Measurements from ENCODE around the gene PTPRC.

DNA sequence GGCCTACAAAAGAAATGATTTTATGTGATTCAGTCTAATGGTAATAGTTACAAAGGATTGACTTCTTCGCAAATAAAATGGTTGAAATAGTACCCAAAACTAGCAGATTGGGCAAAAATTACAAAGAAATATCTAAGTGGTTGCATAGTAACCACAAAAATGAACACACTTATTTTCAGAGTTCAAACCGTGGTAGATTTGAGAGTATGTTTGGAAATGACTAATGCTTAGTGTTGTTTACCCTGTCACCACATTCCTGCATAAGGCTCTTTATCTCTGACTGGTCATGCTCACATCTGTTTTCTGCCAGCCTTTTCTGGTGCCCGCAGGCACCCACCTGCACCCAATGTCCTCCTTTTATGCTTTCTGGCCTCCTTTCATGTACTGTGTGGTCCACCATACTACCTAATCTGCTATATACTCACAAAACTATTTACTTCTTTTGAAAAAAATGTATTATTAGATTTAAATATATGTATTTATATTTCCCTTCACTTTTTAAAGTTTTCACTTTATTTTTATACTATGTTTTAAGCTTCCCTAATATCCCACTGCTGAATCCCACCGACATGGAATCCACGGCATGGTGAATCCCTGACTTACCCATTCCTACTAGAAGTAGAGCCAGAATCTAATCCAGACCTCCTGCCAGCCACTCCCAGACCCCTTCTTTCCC lies 30.3 kb downstream of the PTPRC start:
- TF ChIP-seq POLR2A (IDR thresholded peaks at IDR 0.05; ENCODE audit: low read depth, low read length) (peak; percentile 68), JUN (IDR thresholded peaks at IDR 0.05; ENCODE audit: borderline replicate concordance, insufficient read depth, insufficient read length, low read depth) (peak; percentile 89), MAX (IDR thresholded peaks at IDR 0.05; ENCODE audit: insufficient read depth, insufficient read length) (no peak), EZH2 (IDR thresholded peaks at IDR 0.05; ENCODE audit: borderline replicate concordance, low read depth, low read length, severe bottlenecking) (no peak)
- TF ChIP-seq, protein P1, sequence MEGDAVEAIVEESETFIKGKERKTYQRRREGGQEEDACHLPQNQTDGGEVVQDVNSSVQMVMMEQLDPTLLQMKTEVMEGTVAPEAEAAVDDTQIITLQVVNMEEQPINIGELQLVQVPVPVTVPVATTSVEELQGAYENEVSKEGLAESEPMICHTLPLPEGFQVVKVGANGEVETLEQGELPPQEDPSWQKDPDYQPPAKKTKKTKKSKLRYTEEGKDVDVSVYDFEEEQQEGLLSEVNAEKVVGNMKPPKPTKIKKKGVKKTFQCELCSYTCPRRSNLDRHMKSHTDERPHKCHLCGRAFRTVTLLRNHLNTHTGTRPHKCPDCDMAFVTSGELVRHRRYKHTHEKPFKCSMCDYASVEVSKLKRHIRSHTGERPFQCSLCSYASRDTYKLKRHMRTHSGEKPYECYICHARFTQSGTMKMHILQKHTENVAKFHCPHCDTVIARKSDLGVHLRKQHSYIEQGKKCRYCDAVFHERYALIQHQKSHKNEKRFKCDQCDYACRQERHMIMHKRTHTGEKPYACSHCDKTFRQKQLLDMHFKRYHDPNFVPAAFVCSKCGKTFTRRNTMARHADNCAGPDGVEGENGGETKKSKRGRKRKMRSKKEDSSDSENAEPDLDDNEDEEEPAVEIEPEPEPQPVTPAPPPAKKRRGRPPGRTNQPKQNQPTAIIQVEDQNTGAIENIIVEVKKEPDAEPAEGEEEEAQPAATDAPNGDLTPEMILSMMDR (IDR thresholded peaks at IDR 0.05; ENCODE audit: extremely low read depth in 1 of 2, insufficient read depth in 1 of 2, low read depth in 1 of 2, low read length in 2 of 2), result no peak
